ENCODE data around the gene OR6S1.

The OR6S1 gene

DNA sequence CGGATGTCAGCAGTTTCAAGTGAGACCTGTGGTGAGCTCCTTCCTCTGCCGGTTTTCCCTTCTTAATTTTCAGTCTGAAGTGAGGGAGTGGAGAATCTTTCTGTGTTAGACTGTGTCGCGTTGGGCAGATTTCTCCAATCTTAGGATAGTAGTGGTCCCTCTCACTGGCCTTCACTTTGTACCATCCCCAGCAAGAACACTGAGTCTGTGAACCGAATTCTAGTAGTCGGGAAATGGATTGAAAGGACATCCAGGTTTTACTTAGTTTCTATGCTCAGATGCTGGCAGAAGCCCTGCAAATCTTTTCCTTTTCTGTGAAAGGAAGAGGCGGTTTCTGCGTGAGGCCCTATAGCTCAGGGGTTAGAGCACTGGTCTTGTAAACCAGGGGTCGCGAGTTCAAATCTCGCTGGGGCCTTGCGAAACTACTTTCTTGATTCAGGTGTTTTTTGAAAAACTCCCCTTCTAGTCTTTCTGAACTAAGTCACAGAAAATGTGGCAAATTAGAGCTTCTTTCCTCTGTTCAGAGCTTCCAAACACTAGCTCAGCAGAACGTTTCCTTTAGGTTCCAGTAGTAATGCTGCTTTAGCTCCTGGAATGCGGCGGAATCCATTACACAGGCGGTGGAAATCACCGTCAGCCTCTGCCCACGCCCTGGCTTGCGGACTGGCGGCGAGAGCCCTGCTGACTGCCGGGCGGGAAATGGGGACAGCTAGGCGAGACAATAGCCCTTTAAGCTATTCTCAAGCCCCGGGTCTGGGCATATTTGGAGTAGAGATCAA, 40.0 kb upstream of the OR6S1 start:
- H3K4me3 ChIP-seq (replicated peaks; ENCODE audit: low read depth, low read length) = peak overlapping the region; percentile 77
- TF ChIP-seq, protein P1, sequence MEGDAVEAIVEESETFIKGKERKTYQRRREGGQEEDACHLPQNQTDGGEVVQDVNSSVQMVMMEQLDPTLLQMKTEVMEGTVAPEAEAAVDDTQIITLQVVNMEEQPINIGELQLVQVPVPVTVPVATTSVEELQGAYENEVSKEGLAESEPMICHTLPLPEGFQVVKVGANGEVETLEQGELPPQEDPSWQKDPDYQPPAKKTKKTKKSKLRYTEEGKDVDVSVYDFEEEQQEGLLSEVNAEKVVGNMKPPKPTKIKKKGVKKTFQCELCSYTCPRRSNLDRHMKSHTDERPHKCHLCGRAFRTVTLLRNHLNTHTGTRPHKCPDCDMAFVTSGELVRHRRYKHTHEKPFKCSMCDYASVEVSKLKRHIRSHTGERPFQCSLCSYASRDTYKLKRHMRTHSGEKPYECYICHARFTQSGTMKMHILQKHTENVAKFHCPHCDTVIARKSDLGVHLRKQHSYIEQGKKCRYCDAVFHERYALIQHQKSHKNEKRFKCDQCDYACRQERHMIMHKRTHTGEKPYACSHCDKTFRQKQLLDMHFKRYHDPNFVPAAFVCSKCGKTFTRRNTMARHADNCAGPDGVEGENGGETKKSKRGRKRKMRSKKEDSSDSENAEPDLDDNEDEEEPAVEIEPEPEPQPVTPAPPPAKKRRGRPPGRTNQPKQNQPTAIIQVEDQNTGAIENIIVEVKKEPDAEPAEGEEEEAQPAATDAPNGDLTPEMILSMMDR (IDR thresholded peaks at IDR 0.05; ENCODE audit: insufficient read depth, low read length, poor library complexity, severe bottlenecking) = no peak
- no peaks in the 10 kb centered on the region for H3K36me3 ChIP-seq (ENCODE audit: control insufficient read depth, insufficient read depth, low read length)
- H3K27me3 ChIP-seq (replicated peaks; ENCODE audit: control insufficient read depth, insufficient read depth, low read length) = no peaks in the 10 kb centered on the region
- DNase-seq (ENCODE audit: extremely low read depth, insufficient read length) = peak; percentile 79

DNA sequence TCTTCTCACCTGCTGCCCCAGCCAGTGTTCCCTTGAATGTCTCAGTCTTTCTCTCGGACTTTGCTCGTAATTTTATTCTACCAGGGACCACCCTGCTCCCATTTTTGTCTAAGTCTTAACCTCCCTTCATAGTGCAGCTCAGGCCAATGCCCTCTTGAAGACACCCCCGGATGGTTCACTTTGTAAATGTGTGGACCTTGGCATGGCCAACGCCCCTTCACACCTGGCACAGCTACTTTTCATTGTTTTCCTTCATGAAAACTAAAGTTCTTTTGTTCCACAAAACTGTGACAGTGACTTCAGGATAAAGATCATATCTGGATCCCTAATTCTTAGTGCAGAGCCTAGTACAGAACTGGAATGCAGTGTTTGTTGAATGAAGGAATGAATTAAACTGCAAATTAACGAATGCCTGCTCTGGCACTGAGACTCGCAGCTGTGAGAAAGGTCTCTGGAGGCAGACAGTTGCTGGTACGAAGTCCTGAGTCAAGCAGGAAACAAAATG, 39.4 kb upstream of the OR6S1 start:
- Histone ChIP-seq H3K4me3 (replicated peaks; ENCODE audit: low read depth, low read length) (peak overlapping the region; percentile 38), H3K36me3 (ENCODE audit: control insufficient read depth, insufficient read depth, low read length) (no peaks in the 10 kb centered on the region), H3K27me3 (replicated peaks; ENCODE audit: control insufficient read depth, insufficient read depth, low read length) (no peaks in the 10 kb centered on the region)
- TF ChIP-seq, protein P1 (IDR thresholded peaks at IDR 0.05; ENCODE audit: insufficient read depth, low read length, poor library complexity, severe bottlenecking) = no peak
- no peak for DNase-seq (ENCODE audit: extremely low read depth, insufficient read length)

DNA sequence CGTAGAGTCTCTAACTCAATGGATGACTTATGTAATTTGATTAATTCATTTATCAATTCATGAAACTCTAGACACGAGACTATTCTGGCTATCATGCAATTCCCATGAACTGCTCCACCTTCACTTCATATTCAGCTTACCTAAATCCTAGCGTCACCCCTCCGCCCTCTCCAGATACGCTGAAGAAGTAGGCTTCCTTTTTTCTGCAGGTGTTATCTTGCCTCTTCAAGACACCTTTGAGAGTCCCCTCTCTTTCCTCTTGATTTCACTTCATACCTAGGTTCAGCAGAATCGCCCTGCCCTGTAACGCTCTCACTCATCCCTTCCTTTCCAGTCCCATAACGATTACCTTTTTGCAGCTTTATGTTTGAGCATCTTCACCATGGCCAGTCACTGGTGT, 38.9 kb upstream of the OR6S1 start:
- DNase-seq (ENCODE audit: extremely low read depth, insufficient read length) = no peak
- H3K27me3 ChIP-seq (replicated peaks; ENCODE audit: control insufficient read depth, insufficient read depth, low read length) = no peaks in the 10 kb centered on the region
- peak overlapping the region; percentile 38 for H3K4me3 ChIP-seq (replicated peaks; ENCODE audit: low read depth, low read length)
- TF ChIP-seq, protein P1 (IDR thresholded peaks at IDR 0.05; ENCODE audit: insufficient read depth, low read length, poor library complexity, severe bottlenecking) = no peak
- no peaks in the 10 kb centered on the region for H3K36me3 ChIP-seq (ENCODE audit: control insufficient read depth, insufficient read depth, low read length)

DNA sequence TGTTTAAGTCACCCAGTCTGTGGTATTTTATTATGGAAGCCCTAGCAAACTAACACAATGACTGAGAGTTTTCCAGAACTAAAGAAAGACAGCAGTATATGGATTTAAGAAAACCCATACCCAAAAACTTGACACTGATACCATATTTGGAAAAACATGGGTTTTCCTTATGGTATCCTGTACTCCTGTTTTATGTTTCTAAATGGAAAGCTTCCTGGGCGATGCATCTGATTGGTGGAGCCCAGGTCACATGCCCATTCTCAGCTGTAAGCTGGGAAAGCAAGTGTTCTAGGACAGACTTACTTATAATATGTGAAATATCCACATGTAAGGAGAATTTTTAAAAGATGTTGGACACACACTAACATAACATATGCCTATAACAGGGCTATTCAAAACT, 38.4 kb upstream of the OR6S1 start:
- DNase-seq (ENCODE audit: extremely low read depth, insufficient read length) = no peak
- no peak overlapping the region; the same call in 1 of the 2 replicates for H3K4me3 ChIP-seq (replicated peaks; ENCODE audit: low read depth, low read length)

DNA sequence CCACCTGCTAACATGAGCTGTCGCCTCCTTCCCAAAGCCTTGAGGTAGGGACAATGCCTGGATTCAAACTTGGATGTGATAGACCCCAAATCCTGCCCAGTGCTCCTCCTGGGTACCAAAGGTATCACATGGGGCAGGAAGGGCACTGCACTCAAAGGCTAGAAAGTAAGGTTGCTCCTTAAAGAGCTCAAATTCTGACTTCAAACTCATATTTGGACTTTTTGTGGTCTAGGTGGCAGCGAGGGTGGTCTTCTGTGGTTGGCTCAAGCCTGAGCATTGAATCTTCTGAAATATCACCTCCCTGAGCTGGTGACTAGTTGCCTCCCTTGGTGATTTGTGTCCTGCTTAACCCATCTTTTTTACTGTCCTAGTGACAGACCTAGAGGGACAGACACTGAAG, 34.6 kb upstream of the OR6S1 start:
- no peaks in the 10 kb centered on the region for H3K36me3 ChIP-seq (ENCODE audit: control insufficient read depth, insufficient read depth, low read length)
- DNase-seq (ENCODE audit: extremely low read depth, insufficient read length) = no peak

More for the DNA sequence above, 38.4 kb upstream of the OR6S1 start:
- Histone ChIP-seq H3K36me3 (ENCODE audit: control insufficient read depth, insufficient read depth, low read length) (no peaks in the 10 kb centered on the region), H3K27me3 (replicated peaks; ENCODE audit: control insufficient read depth, insufficient read depth, low read length) (no peaks in the 10 kb centered on the region)
- TF ChIP-seq, protein P1 (IDR thresholded peaks at IDR 0.05; ENCODE audit: insufficient read depth, low read length, poor library complexity, severe bottlenecking) = no peak

More for the DNA sequence above, 34.6 kb upstream of the OR6S1 start:
- H3K27me3 ChIP-seq (replicated peaks; ENCODE audit: control insufficient read depth, insufficient read depth, low read length) = no peaks in the 10 kb centered on the region
- H3K4me3 ChIP-seq (replicated peaks; ENCODE audit: low read depth, low read length) = no peak overlapping the region
- TF ChIP-seq, protein P1 (IDR thresholded peaks at IDR 0.05; ENCODE audit: insufficient read depth, low read length, poor library complexity, severe bottlenecking) = no peak
